ENCODE data around the gene CAMKK2.

Gene CAMKK2

DNA sequence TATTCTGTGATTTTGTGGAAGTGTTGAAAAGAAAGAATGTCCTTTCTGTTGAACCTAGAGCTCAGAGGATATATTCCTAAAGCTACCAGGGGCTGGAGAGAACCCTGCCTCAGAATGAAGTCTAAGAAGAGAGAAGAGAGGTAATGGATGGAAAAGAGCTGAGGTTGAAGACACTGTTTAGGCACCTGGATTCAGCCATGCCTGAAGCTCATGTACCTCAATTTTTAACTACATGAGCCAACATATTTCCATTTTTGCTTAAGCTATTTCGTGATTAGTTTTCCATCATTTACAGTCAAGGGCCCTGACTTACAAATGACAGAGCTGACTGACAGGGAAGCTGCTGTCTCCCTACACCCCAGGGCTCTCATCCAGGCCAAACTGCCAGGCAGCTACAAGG lies 10.7 kb downstream of the CAMKK2 start:
- no peak overlapping the region for H2BK120ac ChIP-seq (ENCODE audit: insufficient read depth, low read length, poor library complexity)
- peaks cover 0 to 4% of the 10 kb centered on the region in 2 experiments for H3K4me1 ChIP-seq (ENCODE audit: control insufficient read depth in 1 of 2, insufficient read depth in 2 of 2, low read length in 2 of 2)
- no peak overlapping the region for H2BK5ac ChIP-seq (ENCODE audit: low read depth, low read length, poor library complexity)
- no peak overlapping the region for H3K4me3 ChIP-seq (ENCODE audit: low read depth, low read length)
- no peaks in the 10 kb centered on the region for H3K27me3 ChIP-seq (ENCODE audit: insufficient read depth, low read length)
- H4K12ac ChIP-seq (ENCODE audit: low read depth, low read length), result no peak overlapping the region
- H3K27ac ChIP-seq (ENCODE audit: low read depth, low read length), result no peak overlapping the region
- H3K79me2 ChIP-seq (ENCODE audit: control insufficient read depth, insufficient read depth, low read length, poor library complexity), result no peaks in the 10 kb centered on the region
- H3K9ac ChIP-seq (ENCODE audit: low read length), result no peak overlapping the region
- H3K14ac ChIP-seq (ENCODE audit: low read length), result no peak overlapping the region
- H4K8ac ChIP-seq (ENCODE audit: low read depth, low read length), result no peak overlapping the region
- no peaks in the 10 kb centered on the region for H3K9me3 ChIP-seq (ENCODE audit: insufficient read depth, low read depth, low read length)
- no peak for DNase-seq
- no peak overlapping the region for H3K4me2 ChIP-seq (ENCODE audit: low read length)
- WGBS (ENCODE audit: extremely low coverage, insufficient coverage, insufficient read length), result no CpG with 5 or more reads among the region's 1 CpG
- no peak overlapping the region for H3K23ac ChIP-seq (ENCODE audit: low read length)
- no peak overlapping the region for H3K4ac ChIP-seq (ENCODE audit: low read depth, low read length)
- H3K79me1 ChIP-seq (ENCODE audit: low read length), result no peaks in the 10 kb centered on the region
- H2AK5ac ChIP-seq (ENCODE audit: low read length), result no peak overlapping the region
- H3K36me3 ChIP-seq (ENCODE audit: control insufficient read depth in 1 of 2, insufficient read depth in 2 of 2, low read length in 2 of 2), result peaks cover 0 to 2% of the 10 kb centered on the region in 2 experiments
- H2BK12ac ChIP-seq (ENCODE audit: low read length), result no peak overlapping the region
- no peak overlapping the region for H4K91ac ChIP-seq (ENCODE audit: low read depth, low read length)
- H3K18ac ChIP-seq (ENCODE audit: low read length), result no peak overlapping the region
- H2AFZ ChIP-seq (ENCODE audit: insufficient read depth, low read length, poor library complexity), result no peak overlapping the region

DNA sequence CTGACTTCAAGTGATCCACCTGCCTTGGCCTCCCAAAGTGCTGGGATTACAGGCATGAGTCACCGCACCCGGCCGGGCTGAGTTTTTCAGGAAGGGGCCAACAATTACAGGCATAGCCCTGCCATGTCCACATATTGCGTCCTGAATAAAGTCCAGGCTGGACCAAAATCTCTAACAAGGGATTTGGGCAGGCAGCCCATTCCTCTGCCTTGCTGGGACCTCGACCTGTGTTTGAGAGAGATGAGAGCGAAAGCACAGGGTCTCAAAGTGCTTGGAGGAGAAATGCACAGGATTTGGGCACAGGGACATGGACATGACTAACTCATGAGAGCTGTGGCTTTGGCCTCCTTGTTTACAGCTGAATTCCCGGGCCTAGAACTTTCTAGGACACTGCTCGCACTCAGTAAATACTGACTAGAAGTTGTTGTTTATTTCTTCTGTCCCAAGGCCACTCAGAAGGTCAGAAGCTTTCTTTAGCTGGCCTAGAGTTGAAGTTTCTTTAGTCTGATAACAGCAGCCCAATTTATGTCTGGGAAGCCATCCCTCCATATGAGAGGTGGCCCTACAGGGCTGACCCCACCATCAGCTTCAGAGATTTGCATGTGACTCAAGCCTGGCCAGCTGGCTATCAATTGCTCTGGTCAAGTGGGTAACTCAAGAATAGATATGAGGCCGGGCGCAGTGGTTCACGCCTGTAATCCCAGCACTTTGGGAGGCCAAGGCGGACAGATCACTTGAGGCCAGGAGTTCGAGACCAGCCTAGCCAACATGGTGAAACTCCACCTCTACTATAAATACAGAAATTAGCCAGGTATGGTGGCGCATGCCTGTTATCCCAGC lies 11.7 kb downstream of the CAMKK2 start:
- H3K23ac ChIP-seq (ENCODE audit: low read length), result no peak overlapping the region
- H4K8ac ChIP-seq (ENCODE audit: low read depth, low read length), result no peak overlapping the region
- H3K79me2 ChIP-seq (ENCODE audit: control insufficient read depth, insufficient read depth, low read length, poor library complexity), result no peaks in the 10 kb centered on the region
- no peak for DNase-seq
- H3K27ac ChIP-seq (ENCODE audit: low read depth, low read length), result no peak overlapping the region
- no peaks in the 10 kb centered on the region for H3K79me1 ChIP-seq (ENCODE audit: low read length)
- no peak overlapping the region for H2BK5ac ChIP-seq (ENCODE audit: low read depth, low read length, poor library complexity)
- H3K4me2 ChIP-seq (ENCODE audit: low read length), result no peak overlapping the region
- H4K91ac ChIP-seq (ENCODE audit: low read depth, low read length), result no peak overlapping the region
- H3K14ac ChIP-seq (ENCODE audit: low read length), result no peak overlapping the region
- H3K27me3 ChIP-seq (ENCODE audit: insufficient read depth, low read length), result no peaks in the 10 kb centered on the region
- no peak overlapping the region for H2AK5ac ChIP-seq (ENCODE audit: low read length)
- peaks cover 0 to 4% of the 10 kb centered on the region in 2 experiments for H3K4me1 ChIP-seq (ENCODE audit: control insufficient read depth in 1 of 2, insufficient read depth in 2 of 2, low read length in 2 of 2)
- H3K4ac ChIP-seq (ENCODE audit: low read depth, low read length), result no peak overlapping the region
- H3K9me3 ChIP-seq (ENCODE audit: insufficient read depth, low read depth, low read length), result no peaks in the 10 kb centered on the region
- H4K12ac ChIP-seq (ENCODE audit: low read depth, low read length), result no peak overlapping the region
- no CpG with 5 or more reads among the region's 14 CpGs for WGBS (ENCODE audit: extremely low coverage, insufficient coverage, insufficient read length)
- no peak overlapping the region for H2BK120ac ChIP-seq (ENCODE audit: insufficient read depth, low read length, poor library complexity)
- H3K4me3 ChIP-seq (ENCODE audit: low read depth, low read length), result no peak overlapping the region
- peaks cover 0 to 2% of the 10 kb centered on the region in 2 experiments for H3K36me3 ChIP-seq (ENCODE audit: control insufficient read depth in 1 of 2, insufficient read depth in 2 of 2, low read length in 2 of 2)
- H3K18ac ChIP-seq (ENCODE audit: low read length), result no peak overlapping the region
- H3K9ac ChIP-seq (ENCODE audit: low read length), result no peak overlapping the region
- H2BK12ac ChIP-seq (ENCODE audit: low read length), result no peak overlapping the region
- no peak overlapping the region for H2AFZ ChIP-seq (ENCODE audit: insufficient read depth, low read length, poor library complexity)

DNA sequence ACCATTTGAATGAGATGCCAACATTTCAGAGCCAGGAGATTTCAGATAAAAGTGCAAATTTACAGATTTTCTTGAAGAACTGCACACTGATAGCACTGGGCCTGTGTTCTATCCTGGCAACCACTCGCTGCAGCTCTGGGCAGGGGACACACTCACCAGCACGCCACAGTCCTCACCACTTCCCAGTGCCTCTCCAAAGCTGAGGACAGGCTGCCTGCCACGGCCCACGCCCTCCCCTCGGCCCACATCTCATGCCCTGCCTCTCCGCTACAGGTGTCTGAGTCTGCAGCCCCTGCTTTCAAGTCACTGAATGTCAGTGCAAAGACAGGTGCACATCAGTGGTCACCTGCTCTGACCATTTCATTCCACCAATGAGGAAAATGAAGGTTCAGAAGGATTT lies 12.7 kb downstream of the CAMKK2 start:
- WGBS (ENCODE audit: extremely low coverage, insufficient coverage, insufficient read length), result no CpG with 5 or more reads among the region's 6 CpGs
- H3K18ac ChIP-seq (ENCODE audit: low read length), result no peak overlapping the region
- H3K4ac ChIP-seq (ENCODE audit: low read depth, low read length), result no peak overlapping the region
- no peak overlapping the region for H4K8ac ChIP-seq (ENCODE audit: low read depth, low read length)
- no peak overlapping the region for H2BK5ac ChIP-seq (ENCODE audit: low read depth, low read length, poor library complexity)
- H3K27me3 ChIP-seq (ENCODE audit: insufficient read depth, low read length), result no peaks in the 10 kb centered on the region
- no peaks in the 10 kb centered on the region for H3K9me3 ChIP-seq (ENCODE audit: insufficient read depth, low read depth, low read length)
- no peak overlapping the region for H2BK12ac ChIP-seq (ENCODE audit: low read length)
- H4K12ac ChIP-seq (ENCODE audit: low read depth, low read length), result no peak overlapping the region
- DNase-seq, result no peak
- no peak overlapping the region for H3K23ac ChIP-seq (ENCODE audit: low read length)
- H3K79me2 ChIP-seq (ENCODE audit: control insufficient read depth, insufficient read depth, low read length, poor library complexity), result no peaks in the 10 kb centered on the region
- no peak overlapping the region for H2AK5ac ChIP-seq (ENCODE audit: low read length)
- no peaks in the 10 kb centered on the region for H3K79me1 ChIP-seq (ENCODE audit: low read length)
- peaks cover 0 to 2% of the 10 kb centered on the region in 2 experiments for H3K36me3 ChIP-seq (ENCODE audit: control insufficient read depth in 1 of 2, insufficient read depth in 2 of 2, low read length in 2 of 2)
- H3K27ac ChIP-seq (ENCODE audit: low read depth, low read length), result no peak overlapping the region
- H3K4me2 ChIP-seq (ENCODE audit: low read length), result no peak overlapping the region
- peaks cover 0 to 4% of the 10 kb centered on the region in 2 experiments for H3K4me1 ChIP-seq (ENCODE audit: control insufficient read depth in 1 of 2, insufficient read depth in 2 of 2, low read length in 2 of 2)
- H3K14ac ChIP-seq (ENCODE audit: low read length), result no peak overlapping the region
- H2BK120ac ChIP-seq (ENCODE audit: insufficient read depth, low read length, poor library complexity), result no peak overlapping the region
- no peak overlapping the region for H2AFZ ChIP-seq (ENCODE audit: insufficient read depth, low read length, poor library complexity)
- no peak overlapping the region for H4K91ac ChIP-seq (ENCODE audit: low read depth, low read length)
- no peak overlapping the region for H3K4me3 ChIP-seq (ENCODE audit: low read depth, low read length)
- H3K9ac ChIP-seq (ENCODE audit: low read length), result no peak overlapping the region

DNA sequence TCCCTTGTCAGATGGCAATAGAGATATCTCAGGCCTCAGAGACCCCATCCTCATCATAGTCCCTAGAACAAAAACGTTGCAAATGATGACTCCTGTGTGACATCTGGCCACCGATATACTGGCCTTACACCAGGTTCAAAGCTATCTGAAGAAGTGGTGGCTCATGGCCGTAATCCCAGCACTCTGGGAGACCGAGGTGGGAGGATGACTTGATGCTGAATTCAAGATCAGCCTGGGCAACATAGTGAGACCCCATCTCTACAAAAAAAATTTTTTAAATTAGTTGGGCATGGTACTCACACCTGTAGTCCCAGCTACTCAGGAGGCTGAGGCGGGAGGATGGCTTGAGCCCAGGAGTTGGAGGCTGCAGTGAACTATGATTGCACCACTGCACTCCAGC lies 13.1 kb downstream of the CAMKK2 start:
- H3K79me1 ChIP-seq (ENCODE audit: low read length), result no peaks in the 10 kb centered on the region
- peaks cover 0 to 2% of the 10 kb centered on the region in 2 experiments for H3K36me3 ChIP-seq (ENCODE audit: control insufficient read depth in 1 of 2, insufficient read depth in 2 of 2, low read length in 2 of 2)
- no peak overlapping the region for H2BK12ac ChIP-seq (ENCODE audit: low read length)
- no peak overlapping the region for H4K12ac ChIP-seq (ENCODE audit: low read depth, low read length)
- H3K4me2 ChIP-seq (ENCODE audit: low read length), result no peak overlapping the region
- no peaks in the 10 kb centered on the region for H3K9me3 ChIP-seq (ENCODE audit: insufficient read depth, low read depth, low read length)
- no peak for DNase-seq
- no peak overlapping the region for H2BK120ac ChIP-seq (ENCODE audit: insufficient read depth, low read length, poor library complexity)
- no peak overlapping the region for H3K27ac ChIP-seq (ENCODE audit: low read depth, low read length)
- H3K4ac ChIP-seq (ENCODE audit: low read depth, low read length), result no peak overlapping the region
- no peak overlapping the region for H2AFZ ChIP-seq (ENCODE audit: insufficient read depth, low read length, poor library complexity)
- no peak overlapping the region for H3K23ac ChIP-seq (ENCODE audit: low read length)
- H4K8ac ChIP-seq (ENCODE audit: low read depth, low read length), result no peak overlapping the region
- WGBS (ENCODE audit: extremely low coverage, insufficient coverage, insufficient read length), result no CpG with 5 or more reads among the region's 5 CpGs
- no peak overlapping the region for H2BK5ac ChIP-seq (ENCODE audit: low read depth, low read length, poor library complexity)
- no peaks in the 10 kb centered on the region for H3K27me3 ChIP-seq (ENCODE audit: insufficient read depth, low read length)
- H3K9ac ChIP-seq (ENCODE audit: low read length), result no peak overlapping the region
- no peak overlapping the region for H3K4me3 ChIP-seq (ENCODE audit: low read depth, low read length)
- H3K4me1 ChIP-seq (ENCODE audit: control insufficient read depth in 1 of 2, insufficient read depth in 2 of 2, low read length in 2 of 2), result peaks cover 0 to 4% of the 10 kb centered on the region in 2 experiments
- H4K91ac ChIP-seq (ENCODE audit: low read depth, low read length), result no peak overlapping the region
- H3K18ac ChIP-seq (ENCODE audit: low read length), result no peak overlapping the region
- no peaks in the 10 kb centered on the region for H3K79me2 ChIP-seq (ENCODE audit: control insufficient read depth, insufficient read depth, low read length, poor library complexity)
- no peak overlapping the region for H2AK5ac ChIP-seq (ENCODE audit: low read length)
- no peak overlapping the region for H3K14ac ChIP-seq (ENCODE audit: low read length)

All from trophoblast cell (in vitro differentiated cells and primary cell).